Tibial nerve (tissue), 3 donors: Measurements from ENCODE around the gene MCCC1.

Experiments used
- POLR2A ChIP-seq, 2 donors: fragments of 450-650 bp; IDR thresholded peaks; one replicate each; pipeline ENCODE4 v1.6.1; 2017; ENCODE audit warnings: antibody characterized with exemption in 2 of 2, mild to moderate bottlenecking in 2 of 2, moderate library complexity in 2 of 2
- TF ChIP-seq, protein P1 (sequence below), 5 experiments: fragments of 200-600 bp in 3 of 5; fragments of 450-650 bp in 2 of 5; sonication (generic) in 3 of 5; IDR thresholded peaks; one replicate each; pipeline ENCODE4 v1.5.1; 2016 to 2019; ENCODE audit warnings: antibody characterized with exemption in 5 of 5, mild to moderate bottlenecking in 3 of 5, moderate library complexity in 2 of 5

DNA sequence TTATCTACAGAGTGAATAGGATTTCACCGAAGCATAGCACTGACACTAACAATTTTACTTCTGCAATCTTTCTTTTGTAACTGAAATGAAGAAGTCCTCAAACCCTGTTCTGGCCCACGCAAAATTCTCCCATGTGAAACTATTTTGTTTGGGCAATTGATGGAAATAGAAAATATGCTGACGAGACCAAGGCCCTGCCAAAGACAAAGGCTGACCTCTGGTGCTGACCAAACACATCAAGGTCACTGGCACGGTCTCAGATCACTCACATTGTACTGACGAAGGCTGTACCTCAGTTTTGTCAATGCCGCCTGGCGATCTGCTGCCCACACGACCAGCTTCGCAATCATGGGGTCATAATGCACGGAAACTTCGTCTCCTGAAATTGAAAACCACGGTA, 60.5 kb downstream of the MCCC1 start:
- TF ChIP-seq POLR2A (IDR thresholded peaks at IDR 0.05): no peak
- TF ChIP-seq, protein P1, sequence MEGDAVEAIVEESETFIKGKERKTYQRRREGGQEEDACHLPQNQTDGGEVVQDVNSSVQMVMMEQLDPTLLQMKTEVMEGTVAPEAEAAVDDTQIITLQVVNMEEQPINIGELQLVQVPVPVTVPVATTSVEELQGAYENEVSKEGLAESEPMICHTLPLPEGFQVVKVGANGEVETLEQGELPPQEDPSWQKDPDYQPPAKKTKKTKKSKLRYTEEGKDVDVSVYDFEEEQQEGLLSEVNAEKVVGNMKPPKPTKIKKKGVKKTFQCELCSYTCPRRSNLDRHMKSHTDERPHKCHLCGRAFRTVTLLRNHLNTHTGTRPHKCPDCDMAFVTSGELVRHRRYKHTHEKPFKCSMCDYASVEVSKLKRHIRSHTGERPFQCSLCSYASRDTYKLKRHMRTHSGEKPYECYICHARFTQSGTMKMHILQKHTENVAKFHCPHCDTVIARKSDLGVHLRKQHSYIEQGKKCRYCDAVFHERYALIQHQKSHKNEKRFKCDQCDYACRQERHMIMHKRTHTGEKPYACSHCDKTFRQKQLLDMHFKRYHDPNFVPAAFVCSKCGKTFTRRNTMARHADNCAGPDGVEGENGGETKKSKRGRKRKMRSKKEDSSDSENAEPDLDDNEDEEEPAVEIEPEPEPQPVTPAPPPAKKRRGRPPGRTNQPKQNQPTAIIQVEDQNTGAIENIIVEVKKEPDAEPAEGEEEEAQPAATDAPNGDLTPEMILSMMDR (IDR thresholded peaks at IDR 0.05): no peak
